HEK293T (cell line): ENCODE data around the gene GNPNAT1.
A peak's percentile ranks its signal among the peaks of the same experiment; 100 is the strongest.

ENCODE experiments used
- CTCF ChIA-PET: fragments of 350-600 bp; formaldehyde crosslinking; extraction: SDS; loops from one replicate; lab custom pipeline; 2021; ENCODE audit warnings: antibody characterized with exemption, inconsistent platforms; lab: Yijun Ruan, JAX
- POLR2A ChIA-PET: fragments of 350-600 bp; formaldehyde crosslinking; extraction: SDS; loops from one replicate; lab custom pipeline; 2020; ENCODE audit warnings: antibody characterized with exemption, inconsistent platforms; lab: Yijun Ruan, JAX
- DNase-seq: peaks from one replicate; pipeline ENCODE4 v3.0.0; 2012; ENCODE audit warnings: mixed read lengths; ENCODE audit errors: extremely low spot score
- ARNT ChIP-seq: fragments of 450-650 bp; IDR thresholded peaks from 2 replicates; pipeline ENCODE4 v1.6.1; 2017; ENCODE audit warnings: mild to moderate bottlenecking
- BHLHE40 ChIP-seq: fragments of 450-650 bp; IDR thresholded peaks from 2 replicates; pipeline ENCODE4 v1.6.1; 2016; ENCODE audit warnings: mild to moderate bottlenecking, moderate library complexity, borderline replicate concordance
- CTBP1 ChIP-seq: fragments of 450-650 bp; IDR thresholded peaks from 2 replicates; pipeline ENCODE4 v1.6.1; 2016; ENCODE audit warnings: borderline replicate concordance
- ELF4 ChIP-seq: fragments of 450-650 bp; IDR thresholded peaks from 2 replicates; pipeline ENCODE4 v1.6.1; 2017; ENCODE audit warnings: antibody characterized with exemption
- FOXA1 ChIP-seq: fragments of 450-650 bp; IDR thresholded peaks from 2 replicates; pipeline ENCODE4 v1.6.1; 2016; ENCODE audit warnings: mild to moderate bottlenecking
- FOXK2 ChIP-seq: fragments of 450-650 bp; IDR thresholded peaks from 2 replicates; pipeline ENCODE4 v1.6.1; 2016; ENCODE audit warnings: mild to moderate bottlenecking
- FOXM1 ChIP-seq: fragments of 450-650 bp; IDR thresholded peaks from 2 replicates; pipeline ENCODE4 v1.6.1; 2017; ENCODE audit warnings: mild to moderate bottlenecking, borderline replicate concordance
- HDGF ChIP-seq: fragments of 450-650 bp; IDR thresholded peaks from 2 replicates; pipeline ENCODE4 v1.6.1; 2017; ENCODE audit warnings: antibody characterized with exemption, borderline replicate concordance
- L3MBTL2 ChIP-seq: fragments of 450-650 bp; conservative IDR thresholded peaks from 2 replicates; pipeline ENCODE4 v1.6.1; 2016; ENCODE audit warnings: mild to moderate bottlenecking
- LEF1 ChIP-seq: fragments of 450-650 bp; IDR thresholded peaks from 2 replicates; pipeline ENCODE4 v1.6.1; 2017; ENCODE audit warnings: mild to moderate bottlenecking, borderline replicate concordance
- NFRKB ChIP-seq: fragments of 450-650 bp; IDR thresholded peaks from 2 replicates; pipeline ENCODE4 v1.6.1; 2016; ENCODE audit warnings: mild to moderate bottlenecking, moderate library complexity
- SP1 ChIP-seq: fragments of 450-650 bp; IDR thresholded peaks from 2 replicates; pipeline ENCODE4 v1.6.1; 2017
- SUZ12 ChIP-seq: fragments of 450-650 bp; IDR thresholded peaks from 2 replicates; pipeline ENCODE4 v1.6.1; 2016; ENCODE audit warnings: mild to moderate bottlenecking
- TARDBP ChIP-seq: fragments of 450-650 bp; IDR thresholded peaks from 2 replicates; pipeline ENCODE4 v1.6.1; 2016
- ZNF384 ChIP-seq: fragments of 450-650 bp; IDR thresholded peaks from 2 replicates; pipeline ENCODE4 v1.6.1; 2016
- TF ChIP-seq, protein P1 (sequence below): fragments of 450-650 bp; IDR thresholded peaks from 2 replicates; pipeline ENCODE4 v1.6.1; 2016

The GNPNAT1 gene

DNA sequence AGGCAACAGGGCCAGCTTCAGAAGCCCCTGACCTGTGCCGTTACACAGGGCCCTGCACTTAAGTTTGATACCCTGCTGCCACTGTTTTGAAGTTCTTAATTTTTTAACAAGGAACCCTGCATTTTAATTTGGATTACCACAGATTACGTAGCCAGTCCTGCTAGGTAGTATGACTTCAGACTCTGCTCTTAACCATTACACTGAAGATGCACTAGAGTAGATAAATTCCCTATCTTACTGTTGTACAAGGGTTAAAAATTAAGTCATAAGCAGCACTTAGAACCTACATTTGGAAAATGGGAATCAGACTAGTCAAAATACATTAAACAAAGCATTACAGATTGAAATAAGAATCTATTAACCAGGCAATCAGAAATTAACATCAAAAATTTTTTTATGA, 2.3 kb downstream of the GNPNAT1 start:
- POLR2A ChIA-PET = no interaction called here

DNA sequence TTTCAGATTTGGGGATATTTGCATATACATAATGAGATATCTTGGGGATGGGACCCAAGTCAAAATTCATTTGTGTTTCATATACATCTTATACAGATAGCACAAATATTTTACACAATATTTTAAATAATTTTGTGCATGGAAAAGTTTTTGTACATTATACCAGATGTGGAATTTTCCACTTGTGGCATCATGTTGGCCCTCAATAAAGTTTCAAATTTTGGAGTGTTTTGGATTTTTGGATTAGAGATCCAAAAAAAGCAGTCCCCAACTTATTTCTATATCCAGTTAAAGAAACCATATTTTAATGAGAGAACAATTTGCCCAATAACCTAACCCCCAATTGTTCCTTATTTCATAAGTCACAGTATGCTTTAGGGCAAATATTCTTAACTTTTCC, 4.5 kb downstream of the GNPNAT1 start:
- TF ChIP-seq, protein P1, sequence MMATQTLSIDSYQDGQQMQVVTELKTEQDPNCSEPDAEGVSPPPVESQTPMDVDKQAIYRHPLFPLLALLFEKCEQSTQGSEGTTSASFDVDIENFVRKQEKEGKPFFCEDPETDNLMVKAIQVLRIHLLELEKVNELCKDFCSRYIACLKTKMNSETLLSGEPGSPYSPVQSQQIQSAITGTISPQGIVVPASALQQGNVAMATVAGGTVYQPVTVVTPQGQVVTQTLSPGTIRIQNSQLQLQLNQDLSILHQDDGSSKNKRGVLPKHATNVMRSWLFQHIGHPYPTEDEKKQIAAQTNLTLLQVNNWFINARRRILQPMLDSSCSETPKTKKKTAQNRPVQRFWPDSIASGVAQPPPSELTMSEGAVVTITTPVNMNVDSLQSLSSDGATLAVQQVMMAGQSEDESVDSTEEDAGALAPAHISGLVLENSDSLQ = no peak
- TF ChIP-seq FOXM1 = no peak
- no peak for TF ChIP-seq HDGF
- no peak for TF ChIP-seq FOXK2
- CTCF ChIA-PET = no interaction called here
- DNase-seq = no peak
- POLR2A ChIA-PET = no interaction called here

More for the DNA sequence above, 2.3 kb downstream of the GNPNAT1 start:
- CTCF ChIA-PET = interaction anchor here (0.7 to 1.3 kb wide), 2 partner anchors 52 to 1832 kb away, joined by 3 to 7 read pairs; no protein-coding TSS in a partner anchor
- TF ChIP-seq LEF1 (no peak), SUZ12 (no peak), FOXK2 (no peak), ELF4 (no peak), TARDBP (no peak), HDGF (no peak)
- peak; percentile 9 for DNase-seq

DNA sequence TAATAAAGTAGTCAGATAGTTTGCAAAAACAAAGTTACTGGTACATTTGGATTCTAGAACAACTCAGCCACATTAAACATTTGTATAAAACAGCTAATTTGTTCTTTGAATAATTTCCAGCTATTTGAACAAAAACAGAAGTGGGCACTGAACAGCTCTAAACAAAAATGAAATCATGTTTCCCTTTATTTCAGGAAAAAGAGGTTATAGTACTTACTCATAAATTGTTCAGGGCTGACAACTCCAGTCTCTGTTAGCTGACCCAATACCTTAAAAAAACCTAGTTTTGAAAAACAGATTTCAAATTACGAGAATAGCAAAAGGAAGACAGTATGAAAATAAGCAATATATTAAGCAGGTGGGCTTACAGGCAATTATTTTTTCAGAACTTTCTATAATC, 8.2 kb downstream of the GNPNAT1 start:
- POLR2A ChIA-PET = interaction anchor here (1.3 kb wide), 1 partner anchor 8 kb away, joined by 3 read pairs; the partner anchor contains the start of gene GNPNAT1
- CTCF ChIA-PET = no interaction called here
- DNase-seq = no peak
- TF ChIP-seq SUZ12 = no peak
- TF ChIP-seq LEF1 = no peak
- no peak for TF ChIP-seq TARDBP
- TF ChIP-seq, protein P1 = no peak
- no peak for TF ChIP-seq FOXM1
- no peak for TF ChIP-seq L3MBTL2
- no peak for TF ChIP-seq ELF4

DNA sequence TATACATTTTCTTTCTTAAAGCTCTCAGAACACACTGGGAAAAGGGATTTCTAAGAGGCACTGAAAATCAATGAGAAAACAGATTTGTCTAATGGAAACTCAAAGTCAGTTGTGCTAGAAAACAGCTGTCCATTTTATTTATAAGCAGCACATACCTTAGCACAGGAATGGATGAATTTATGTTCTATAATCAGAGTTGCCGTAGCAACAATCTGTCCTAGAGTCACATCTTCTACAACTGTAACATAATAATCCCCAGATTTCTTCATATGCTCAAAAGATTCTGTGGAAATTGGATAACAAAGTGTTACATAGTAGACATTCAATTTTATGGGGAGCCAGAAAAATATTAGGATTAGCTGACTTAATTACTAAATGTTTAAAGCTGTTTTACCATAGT, 9.8 kb downstream of the GNPNAT1 start:
- CTCF ChIA-PET = no interaction called here

DNA sequence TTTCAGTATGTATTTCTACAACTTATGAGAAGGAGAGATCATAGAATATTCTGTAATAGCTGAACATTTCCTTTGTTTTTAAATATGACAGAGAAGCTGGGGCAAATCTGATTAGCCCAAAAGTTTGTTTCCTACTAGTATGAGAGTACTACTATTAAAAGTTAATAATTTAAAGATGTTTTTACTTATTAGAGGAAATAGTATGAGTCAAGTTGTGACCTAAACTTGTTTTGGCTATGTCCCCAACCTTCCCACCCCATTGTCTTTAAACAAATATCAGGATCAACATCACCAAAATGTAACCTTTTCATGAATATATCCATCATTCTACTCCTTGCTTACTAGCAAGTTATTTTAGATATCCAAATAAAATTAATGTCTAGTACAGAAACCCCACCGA, 10.5 kb downstream of the GNPNAT1 start:
- no peak for TF ChIP-seq BHLHE40
- TF ChIP-seq L3MBTL2 = no peak
- no peak for TF ChIP-seq FOXM1
- TF ChIP-seq LEF1 = no peak
- TF ChIP-seq FOXK2 = no peak
- no peak for TF ChIP-seq ZNF384
- TF ChIP-seq, protein P1 = no peak
- TF ChIP-seq FOXA1 = no peak
- POLR2A ChIA-PET = no interaction called here
- no peak for DNase-seq
- CTCF ChIA-PET = no interaction called here

More for the DNA sequence above, 9.8 kb downstream of the GNPNAT1 start:
- POLR2A ChIA-PET = no interaction called here
- no peak for DNase-seq
- no peak for TF ChIP-seq NFRKB
- no peak for TF ChIP-seq SUZ12
- TF ChIP-seq FOXK2 = no peak
- TF ChIP-seq ZNF384 = no peak
- no peak for TF ChIP-seq BHLHE40
- TF ChIP-seq ARNT = no peak
- TF ChIP-seq, protein P1 = no peak
- TF ChIP-seq HDGF = no peak
- no peak for TF ChIP-seq TARDBP
- TF ChIP-seq CTBP1 = no peak
- no peak for TF ChIP-seq FOXA1
- no peak for TF ChIP-seq SP1
- TF ChIP-seq ELF4 = no peak
- no peak for TF ChIP-seq L3MBTL2
- TF ChIP-seq LEF1 = no peak
- no peak for TF ChIP-seq FOXM1

DNA sequence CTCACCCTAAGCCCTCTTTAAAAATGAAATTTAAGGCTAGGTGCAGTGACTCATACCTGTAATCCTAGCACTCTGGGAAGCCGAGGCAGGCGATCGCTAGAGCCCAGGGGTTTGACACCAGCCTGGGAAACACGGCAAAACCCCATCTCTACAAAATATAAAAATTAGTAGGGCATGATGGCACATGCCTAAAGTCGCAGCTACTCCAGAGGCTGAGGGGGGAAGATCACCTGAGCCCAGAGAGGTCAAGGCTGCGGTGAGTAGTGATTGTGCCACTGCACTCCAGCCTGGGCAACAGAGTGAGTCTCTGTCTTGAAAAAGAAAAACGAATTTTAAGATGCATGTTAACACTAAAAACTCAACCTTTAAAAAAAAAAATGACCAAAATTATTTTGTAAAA, 12.7 kb downstream of the GNPNAT1 start:
- no peak for TF ChIP-seq ZNF384
- no peak for TF ChIP-seq SUZ12
- TF ChIP-seq, protein P1 = no peak
- TF ChIP-seq BHLHE40 = no peak
- TF ChIP-seq SP1 = no peak
- no peak for TF ChIP-seq NFRKB
- no peak for TF ChIP-seq FOXK2
- TF ChIP-seq FOXA1 = no peak
- TF ChIP-seq ARNT = no peak
- TF ChIP-seq HDGF = no peak
- no peak for TF ChIP-seq TARDBP
- no peak for TF ChIP-seq LEF1
- ChIA-PET POLR2A (no interaction called here), CTCF (no interaction called here)
- no peak for DNase-seq
